ENCODE data around the gene TNFRSF19. TPM values are rescaled to one million over a fixed set of nuclear protein-coding genes. Genes with fewer than 3 reads are reported as not detected.

TNFRSF19 gene
- total RNA-seq, 1 donor from 2014 or later, result 25.9 TPM

DNA sequence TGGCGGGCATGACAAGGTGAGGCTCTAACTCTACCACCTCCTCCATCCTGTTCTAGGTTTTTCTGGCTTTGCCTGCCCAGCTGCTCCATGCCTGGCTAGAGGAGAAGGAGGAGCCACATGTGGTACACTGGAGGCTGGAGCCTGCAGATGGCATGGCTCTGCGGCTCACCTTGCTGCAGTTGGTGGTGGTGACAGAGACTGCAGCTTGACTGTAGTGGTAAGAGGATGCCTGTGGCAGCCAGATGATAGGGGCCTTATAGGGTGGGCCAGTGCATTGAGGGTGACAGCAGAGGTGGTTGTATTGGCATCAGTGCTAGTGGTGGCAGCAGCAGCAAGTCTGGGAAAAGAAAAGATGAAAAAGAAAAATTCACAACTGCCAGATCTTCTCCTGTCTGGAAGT is 146.2 kb downstream of the TNFRSF19 start:
- intact Hi-C loops (cut with micrococcal nuclease), result no loop called here
- Histone ChIP-seq H3K27me3 (ENCODE audit: low read depth) (no peaks in the 10 kb centered on the region), H3K4me1 (no peaks in the 10 kb centered on the region), H3K4me3 (no peak overlapping the region), H3K27ac (replicated peaks) (no peak overlapping the region), H3K36me3 (no peaks in the 10 kb centered on the region), H3K9me3 (replicated peaks) (peaks cover 17% of the 10 kb centered on the region)
- DNase-seq, result no peak
- TF ChIP-seq, protein P1, sequence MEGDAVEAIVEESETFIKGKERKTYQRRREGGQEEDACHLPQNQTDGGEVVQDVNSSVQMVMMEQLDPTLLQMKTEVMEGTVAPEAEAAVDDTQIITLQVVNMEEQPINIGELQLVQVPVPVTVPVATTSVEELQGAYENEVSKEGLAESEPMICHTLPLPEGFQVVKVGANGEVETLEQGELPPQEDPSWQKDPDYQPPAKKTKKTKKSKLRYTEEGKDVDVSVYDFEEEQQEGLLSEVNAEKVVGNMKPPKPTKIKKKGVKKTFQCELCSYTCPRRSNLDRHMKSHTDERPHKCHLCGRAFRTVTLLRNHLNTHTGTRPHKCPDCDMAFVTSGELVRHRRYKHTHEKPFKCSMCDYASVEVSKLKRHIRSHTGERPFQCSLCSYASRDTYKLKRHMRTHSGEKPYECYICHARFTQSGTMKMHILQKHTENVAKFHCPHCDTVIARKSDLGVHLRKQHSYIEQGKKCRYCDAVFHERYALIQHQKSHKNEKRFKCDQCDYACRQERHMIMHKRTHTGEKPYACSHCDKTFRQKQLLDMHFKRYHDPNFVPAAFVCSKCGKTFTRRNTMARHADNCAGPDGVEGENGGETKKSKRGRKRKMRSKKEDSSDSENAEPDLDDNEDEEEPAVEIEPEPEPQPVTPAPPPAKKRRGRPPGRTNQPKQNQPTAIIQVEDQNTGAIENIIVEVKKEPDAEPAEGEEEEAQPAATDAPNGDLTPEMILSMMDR (IDR thresholded peaks at IDR 0.05; ENCODE audit: borderline replicate concordance), result no peak

DNA sequence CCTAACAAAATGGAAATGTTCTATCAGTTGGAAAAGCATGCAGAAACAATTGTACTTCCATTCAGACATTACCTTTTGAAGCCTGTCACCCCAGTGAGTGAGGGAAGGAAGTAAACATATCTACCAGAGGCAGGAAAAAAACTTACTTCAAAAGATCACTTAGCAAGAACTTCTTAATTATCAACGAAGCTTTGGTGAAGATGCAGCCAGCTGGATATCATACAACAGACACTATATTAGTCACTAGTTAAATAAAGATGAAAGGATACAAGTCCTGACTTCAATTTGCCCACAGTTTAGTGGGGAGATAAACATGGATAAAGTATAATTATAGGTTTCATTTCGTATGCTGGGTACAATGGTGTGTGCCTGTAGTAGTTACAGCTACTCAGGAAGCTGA is 148.8 kb downstream of the TNFRSF19 start:
- Histone ChIP-seq H3K27ac (replicated peaks) (no peak overlapping the region), H3K27me3 (ENCODE audit: low read depth) (no peaks in the 10 kb centered on the region), H3K4me3 (no peak overlapping the region), H3K36me3 (no peaks in the 10 kb centered on the region), H3K4me1 (peaks cover 13% of the 10 kb centered on the region), H3K9me3 (replicated peaks) (no peaks in the 10 kb centered on the region)
- DNase-seq, result no peak
- intact Hi-C loops (cut with micrococcal nuclease), result no loop called here
- TF ChIP-seq, protein P1 (IDR thresholded peaks at IDR 0.05; ENCODE audit: borderline replicate concordance), result no peak

DNA sequence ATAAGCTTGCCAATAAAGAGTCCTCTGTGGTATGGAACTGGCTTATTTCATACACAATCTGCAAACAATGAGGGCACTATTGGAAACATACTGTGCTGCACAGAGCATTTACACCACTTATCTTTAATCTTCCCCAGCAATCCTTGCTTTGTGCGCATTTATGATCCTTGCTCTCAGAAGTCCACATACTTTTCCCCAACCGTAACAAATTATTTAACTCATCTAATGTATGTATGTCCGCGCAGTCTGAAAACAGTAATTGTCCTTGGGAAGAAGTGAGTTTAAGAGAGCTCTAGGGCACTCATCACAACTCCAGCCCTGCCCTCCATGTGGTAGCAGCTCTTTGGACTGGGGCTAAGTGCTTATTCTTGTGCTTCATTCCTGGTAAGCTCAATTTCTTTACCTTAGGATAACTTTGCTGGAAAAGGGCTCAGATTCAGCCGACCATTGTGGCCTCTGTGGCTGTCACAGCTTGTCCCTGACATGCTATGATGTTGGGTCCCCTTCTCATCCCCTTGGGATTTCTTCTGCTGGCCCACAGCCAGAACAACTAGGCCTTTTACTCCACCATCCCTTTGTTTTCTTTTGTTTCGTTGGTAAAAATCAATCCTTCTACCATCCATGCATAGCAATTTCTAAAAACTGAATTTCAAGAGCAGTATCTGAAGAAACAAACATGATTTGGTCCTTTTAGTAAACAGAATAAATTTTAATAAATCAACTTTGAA is 152.7 kb downstream of the TNFRSF19 start:
- Histone ChIP-seq H3K27me3 (ENCODE audit: low read depth) (no peaks in the 10 kb centered on the region), H3K27ac (replicated peaks) (peak overlapping the region; percentile 40), H3K4me1 (peaks cover 13% of the 10 kb centered on the region), H3K9me3 (replicated peaks) (no peaks in the 10 kb centered on the region), H3K4me3 (no peak overlapping the region), H3K36me3 (peaks cover 2% of the 10 kb centered on the region)
- TF ChIP-seq, protein P1 (IDR thresholded peaks at IDR 0.05; ENCODE audit: borderline replicate concordance), result no peak
- DNase-seq, result no peak
- intact Hi-C loops (cut with micrococcal nuclease), result no loop called here

DNA sequence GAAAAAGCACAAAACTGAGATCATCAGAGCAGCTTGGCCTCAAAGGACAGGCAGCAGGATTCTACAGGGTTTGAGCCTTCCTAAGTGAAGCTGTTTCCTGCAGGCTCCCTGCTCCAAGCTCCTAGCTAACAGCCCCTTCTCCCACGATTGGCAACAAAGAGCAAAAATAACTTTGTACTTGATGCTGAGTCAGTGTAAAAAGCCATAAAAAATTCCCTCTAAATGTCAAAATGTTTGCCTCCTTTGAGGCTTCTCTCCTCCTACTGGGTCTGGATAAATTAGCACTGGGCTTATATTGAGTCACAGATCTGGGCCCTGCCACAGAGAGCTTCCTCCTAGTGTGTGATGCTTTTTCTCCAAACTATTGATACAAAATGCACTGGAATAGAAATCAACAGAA is 153.3 kb downstream of the TNFRSF19 start:
- H3K27me3 ChIP-seq (ENCODE audit: low read depth), result no peaks in the 10 kb centered on the region
- no peaks in the 10 kb centered on the region for H3K9me3 ChIP-seq (replicated peaks)
- DNase-seq, result no peak
- peak overlapping the region; percentile 40 for H3K27ac ChIP-seq (replicated peaks)
- H3K4me3 ChIP-seq, result no peak overlapping the region
- H3K4me1 ChIP-seq, result peaks cover 13% of the 10 kb centered on the region
- peaks cover 7% of the 10 kb centered on the region for H3K36me3 ChIP-seq
- TF ChIP-seq, protein P1 (IDR thresholded peaks at IDR 0.05; ENCODE audit: borderline replicate concordance), result no peak
- intact Hi-C loops (cut with micrococcal nuclease), result no loop called here

DNA sequence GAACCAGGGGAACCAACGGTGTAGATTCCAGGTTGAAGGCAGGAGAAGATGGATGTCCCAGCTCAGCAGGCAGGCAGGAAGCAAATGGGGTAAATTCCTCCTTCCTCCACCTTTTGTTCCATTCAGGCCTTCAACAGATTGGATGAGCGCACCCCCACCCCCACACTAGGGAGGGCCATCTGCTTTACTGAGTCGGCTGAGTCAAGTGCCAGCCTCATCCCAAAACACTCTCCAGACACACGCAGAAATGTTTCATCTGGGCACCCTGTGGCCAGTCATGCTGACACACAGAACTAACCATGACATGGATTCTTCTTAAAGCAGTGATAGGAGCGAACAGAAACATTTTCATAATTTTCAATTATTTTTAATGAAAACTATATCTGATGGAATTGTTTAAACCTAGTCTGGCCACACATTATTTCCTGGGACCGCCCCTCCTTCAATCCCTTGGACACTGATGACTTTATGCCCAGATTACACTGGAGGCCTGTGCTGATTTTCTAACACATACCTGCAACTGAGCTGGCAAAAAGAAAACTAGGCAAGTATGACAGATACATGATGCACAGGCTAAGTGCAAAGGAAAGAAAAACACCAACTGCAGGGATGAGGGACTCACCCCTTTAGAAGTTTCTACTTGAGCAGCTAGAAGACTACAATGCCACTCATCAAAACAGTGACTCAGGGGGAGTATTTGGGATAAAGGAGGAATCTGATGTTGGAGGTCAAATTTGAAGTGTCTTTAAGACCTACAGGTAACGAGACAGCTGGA is 154.2 kb downstream of the TNFRSF19 start:
- TF ChIP-seq, protein P1 (IDR thresholded peaks at IDR 0.05; ENCODE audit: borderline replicate concordance), result no peak
- Histone ChIP-seq H3K9me3 (replicated peaks) (no peaks in the 10 kb centered on the region), H3K4me3 (no peak overlapping the region), H3K27me3 (ENCODE audit: low read depth) (no peaks in the 10 kb centered on the region), H3K27ac (replicated peaks) (peak overlapping the region; percentile 40), H3K4me1 (peaks cover 13% of the 10 kb centered on the region), H3K36me3 (peaks cover 16% of the 10 kb centered on the region)
- DNase-seq, result no peak
- intact Hi-C loops (cut with micrococcal nuclease), result no loop called here

Other genes with a start within 250 kb of the TNFRSF19 start
- 9.4 TPM for gene SACS, start 136.7 kb upstream of the TNFRSF19 start, total RNA-seq

Data from left ventricle myocardium inferior (tissue), 1 donor.